Lower leg skin (tissue), 4 donors: ENCODE data around the gene PTBP3. TPM values are rescaled to one million over a fixed set of nuclear protein-coding genes. Genes with fewer than 3 reads are reported as not detected.
"Not testable (repeated sequence)": the region's sequence is repeated elsewhere in the genome, so short reads cannot be mapped to it uniquely, and the experiment has no call there.

Source experiments
- DNase-seq, 2 donors: peaks; one replicate each; pipeline ENCODE4 v3.0.0-alpha.2; 2019; ENCODE audit warnings: low spot score in 2 of 2
- H3K4me3 ChIP-seq: fragments of 200-600 bp; sonication (generic); 2 replicates; pipeline ENCODE4 v1.5.1; 2017; ENCODE audit warnings: mild to moderate bottlenecking, low read depth; ENCODE audit not compliant: poor library complexity, severe bottlenecking
- POLR2A ChIP-seq, 2 donors: fragments of 450-650 bp; IDR thresholded peaks; one replicate each; pipeline ENCODE4 v1.6.1; 2016 to 2017; ENCODE audit warnings: antibody characterized with exemption in 2 of 2, mild to moderate bottlenecking in 1 of 2, moderate library complexity in 1 of 2
- WGBS, 2 donors: methylation state at CpG; one replicate each; pipeline ENCODE4 v1.1.5; 2018; 5-methylcytosine and 5-hydroxymethylcytosine counted together
- intact Hi-C: fragments of 100-400 bp; cut with DNase I; formaldehyde crosslinking; loops from one replicate; pipeline ENCODE4 v1.15.0; 2023; ENCODE audit warnings: low total_unique reads
- total RNA-seq, 4 donors: library from RNA; depleted of rRNA; stranded (reverse); fragments of >200 nt; gene quantifications; one replicate each; pipeline ENCODE4 v1.1.0, GENCODE V29; 2016
- TF ChIP-seq, protein P1 (sequence below), 3 donors: fragments of 450-650 bp; IDR thresholded peaks; one replicate each; pipeline ENCODE4 v1.5.1; 2016; ENCODE audit warnings: antibody characterized with exemption in 3 of 3, mild to moderate bottlenecking in 3 of 3, moderate library complexity in 2 of 3

Gene PTBP3
- total RNA-seq, 4 donors from 2014 or later: 82.5 to 201 (median 156) TPM

DNA sequence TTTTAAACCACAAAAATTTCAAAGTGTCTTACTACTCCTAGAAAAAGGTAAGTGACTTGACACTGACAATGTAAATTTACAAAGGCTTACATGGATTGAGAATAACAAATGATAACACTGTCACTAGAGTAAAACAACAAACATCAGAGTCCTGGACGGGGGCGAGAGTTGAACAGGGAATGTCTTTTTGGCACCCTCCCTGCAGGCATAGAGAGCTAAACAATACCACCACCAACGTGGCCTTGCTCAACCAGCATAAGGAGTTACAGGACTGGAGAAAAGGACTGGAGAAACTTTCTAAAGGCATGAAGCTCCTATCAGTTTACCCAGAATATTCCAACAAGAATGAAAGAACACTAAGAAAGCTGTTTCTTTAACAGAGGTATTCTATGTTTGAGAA is 55.3 kb downstream of the PTBP3 start:
- DNase-seq: no peak
- intact Hi-C loops: no loop called here
- H3K4me3 ChIP-seq: no peak overlapping the region
- 47 to 50% methylated on average over 3 of the region's 3 CpGs for WGBS, 2 donors
- TF ChIP-seq, protein P1, sequence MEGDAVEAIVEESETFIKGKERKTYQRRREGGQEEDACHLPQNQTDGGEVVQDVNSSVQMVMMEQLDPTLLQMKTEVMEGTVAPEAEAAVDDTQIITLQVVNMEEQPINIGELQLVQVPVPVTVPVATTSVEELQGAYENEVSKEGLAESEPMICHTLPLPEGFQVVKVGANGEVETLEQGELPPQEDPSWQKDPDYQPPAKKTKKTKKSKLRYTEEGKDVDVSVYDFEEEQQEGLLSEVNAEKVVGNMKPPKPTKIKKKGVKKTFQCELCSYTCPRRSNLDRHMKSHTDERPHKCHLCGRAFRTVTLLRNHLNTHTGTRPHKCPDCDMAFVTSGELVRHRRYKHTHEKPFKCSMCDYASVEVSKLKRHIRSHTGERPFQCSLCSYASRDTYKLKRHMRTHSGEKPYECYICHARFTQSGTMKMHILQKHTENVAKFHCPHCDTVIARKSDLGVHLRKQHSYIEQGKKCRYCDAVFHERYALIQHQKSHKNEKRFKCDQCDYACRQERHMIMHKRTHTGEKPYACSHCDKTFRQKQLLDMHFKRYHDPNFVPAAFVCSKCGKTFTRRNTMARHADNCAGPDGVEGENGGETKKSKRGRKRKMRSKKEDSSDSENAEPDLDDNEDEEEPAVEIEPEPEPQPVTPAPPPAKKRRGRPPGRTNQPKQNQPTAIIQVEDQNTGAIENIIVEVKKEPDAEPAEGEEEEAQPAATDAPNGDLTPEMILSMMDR (IDR thresholded peaks at IDR 0.05): no peak
- no peak for TF ChIP-seq POLR2A (IDR thresholded peaks at IDR 0.05)

DNA sequence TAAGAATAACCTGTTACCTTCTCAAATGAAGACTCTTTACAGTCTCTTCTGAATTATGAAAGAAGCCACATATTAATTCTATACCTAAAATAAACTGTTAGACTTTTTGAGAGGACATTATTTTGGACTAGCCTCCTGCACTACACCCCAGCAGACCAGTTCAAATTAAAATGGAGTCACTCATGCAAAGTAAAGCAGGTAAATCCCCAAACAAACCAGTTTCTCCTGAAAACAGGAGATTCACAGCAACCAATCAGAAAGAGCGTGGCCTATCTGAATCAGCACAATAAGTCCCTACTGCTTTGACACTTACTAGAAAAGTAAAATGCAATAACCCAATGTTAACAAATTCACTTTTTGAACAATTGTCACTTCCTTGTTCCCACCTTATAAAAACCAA is 58.8 kb downstream of the PTBP3 start:
- TF ChIP-seq, protein P1 (IDR thresholded peaks at IDR 0.05): no peak
- no peak for TF ChIP-seq POLR2A (IDR thresholded peaks at IDR 0.05)
- intact Hi-C loops: no loop called here
- no peak overlapping the region for H3K4me3 ChIP-seq
- DNase-seq: no peak
- 98 to 100% methylated on average over 1 of the region's 1 CpG for WGBS, 2 donors

DNA sequence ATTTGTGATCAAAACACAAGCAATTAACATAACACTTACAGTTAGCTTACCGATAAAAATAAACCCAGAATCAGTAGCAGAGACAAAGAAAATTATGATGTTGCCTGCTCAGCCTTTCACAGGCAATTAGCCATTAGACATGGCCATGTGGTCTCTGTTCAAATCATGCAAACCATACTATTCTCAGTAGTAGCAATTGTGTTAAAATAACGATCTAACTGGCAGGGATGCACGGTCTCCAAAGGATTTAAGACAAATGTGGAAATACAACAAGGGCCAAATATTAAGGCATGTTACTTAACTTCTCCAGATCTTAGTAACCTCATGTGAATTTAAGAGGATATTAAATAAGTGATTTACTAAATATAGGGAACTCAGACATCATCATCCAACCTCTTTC is 59.5 kb downstream of the PTBP3 start:
- intact Hi-C loops: no loop called here
- no peak overlapping the region for H3K4me3 ChIP-seq
- no peak for DNase-seq
- TF ChIP-seq, protein P1 (IDR thresholded peaks at IDR 0.05): no peak
- no peak for TF ChIP-seq POLR2A (IDR thresholded peaks at IDR 0.05)
- WGBS, 2 donors: 41 to 59% methylated on average over 3 of the region's 3 CpGs

DNA sequence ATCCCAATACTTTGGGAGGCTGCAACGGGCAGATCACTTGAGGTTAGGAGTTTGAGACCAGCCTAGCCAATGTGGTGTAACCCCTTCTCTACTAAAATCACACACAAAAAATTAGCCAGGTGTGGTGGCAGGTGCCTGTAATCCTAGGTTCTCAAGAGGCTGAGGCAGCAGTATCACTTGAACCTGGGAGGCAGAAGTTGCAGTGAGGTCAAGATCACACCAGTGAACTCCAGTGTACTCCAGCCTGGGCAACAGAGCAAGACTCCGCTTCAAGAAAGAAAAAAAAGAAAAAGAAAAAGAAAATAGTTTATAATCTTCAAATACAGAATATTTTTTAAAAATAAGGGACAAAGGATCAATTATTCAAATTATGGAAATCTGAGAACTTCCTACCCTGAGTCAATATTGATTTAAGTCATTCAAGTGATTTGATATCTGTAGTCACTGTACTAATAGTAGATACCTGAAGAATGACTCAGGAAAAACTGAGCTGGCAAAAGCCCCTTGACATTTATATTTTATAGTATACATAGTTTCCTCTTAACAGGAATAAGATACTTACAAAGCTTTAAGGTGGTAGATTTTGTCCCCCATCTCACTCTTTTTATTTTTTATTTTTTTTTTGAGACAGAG is 61.8 kb downstream of the PTBP3 start:
- no peak for DNase-seq
- H3K4me3 ChIP-seq: no peak overlapping the region
- intact Hi-C loops: no loop called here
- 92 to 97% methylated on average over 2 of the region's 2 CpGs for whole genome bisulfite sequencing, 2 donors
- TF ChIP-seq POLR2A (IDR thresholded peaks at IDR 0.05): no peak
- TF ChIP-seq, protein P1 (IDR thresholded peaks at IDR 0.05): no peak

DNA sequence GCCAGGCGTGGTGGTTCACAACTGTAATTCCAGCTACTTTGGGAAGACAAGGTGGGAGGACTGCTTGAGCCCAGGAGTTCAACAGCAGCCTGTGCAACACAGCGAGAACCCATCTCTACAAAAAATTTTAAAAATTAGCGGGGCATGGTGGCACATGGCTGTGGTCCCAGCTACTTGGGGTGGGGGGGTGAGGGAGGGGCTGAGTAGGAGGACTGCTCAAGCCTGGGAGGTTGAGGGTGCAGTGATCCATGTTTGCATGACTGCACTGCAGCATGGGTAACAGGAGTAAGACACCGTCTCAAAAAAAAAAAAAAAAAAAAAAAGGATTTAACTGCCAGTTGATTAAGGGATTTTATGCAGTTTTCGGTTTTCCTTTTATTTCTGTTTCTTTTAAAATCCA is 65.0 kb downstream of the PTBP3 start:
- DNase-seq: no peak
- H3K4me3 ChIP-seq: no peak overlapping the region
- WGBS, 2 donors: 90 to 93% methylated on average over 5 of the region's 5 CpGs
- intact Hi-C loops: no loop called here
- TF ChIP-seq, protein P1 (IDR thresholded peaks at IDR 0.05): no peak
- no peak for TF ChIP-seq POLR2A (IDR thresholded peaks at IDR 0.05)

DNA sequence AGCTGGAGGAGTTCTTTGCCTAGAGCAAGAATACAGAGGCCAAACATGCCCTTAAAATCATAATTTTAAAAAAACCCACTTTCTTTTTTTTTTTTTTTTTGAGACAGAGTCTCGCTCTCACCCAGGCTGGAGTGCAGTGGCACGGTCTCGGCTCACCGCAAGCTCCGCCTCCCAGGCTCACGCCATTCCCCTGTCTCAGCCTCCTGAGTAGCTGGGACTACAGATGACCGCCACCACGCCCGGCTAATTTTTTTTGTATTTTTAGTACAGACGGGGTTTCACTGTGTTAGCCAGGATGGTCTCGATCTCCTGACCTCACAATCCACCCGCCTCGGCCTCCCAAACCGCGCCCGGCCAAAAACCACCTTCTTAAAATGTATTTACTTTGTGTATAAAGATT is 66.3 kb downstream of the PTBP3 start:
- H3K4me3 ChIP-seq, intact Hi-C loops, DNase-seq: not testable (repeated sequence)
- WGBS, 2 donors: 97% methylated on average over 16 of the region's 16 CpGs
